GM19438 (cell line): Measurements from ENCODE around the gene F11.
"Not testable (repeated sequence)": the region's sequence is repeated elsewhere in the genome, so short reads cannot be mapped to it uniquely, and the experiment has no call there.

Experiments
- ATAC-seq: cut with Tn5 transposase; IDR thresholded peaks from one replicate; pipeline ENCODE4 v1.9.1; 2021; ENCODE audit warnings: low read depth; ENCODE audit not compliant: unreplicated experiment

Gene F11

DNA sequence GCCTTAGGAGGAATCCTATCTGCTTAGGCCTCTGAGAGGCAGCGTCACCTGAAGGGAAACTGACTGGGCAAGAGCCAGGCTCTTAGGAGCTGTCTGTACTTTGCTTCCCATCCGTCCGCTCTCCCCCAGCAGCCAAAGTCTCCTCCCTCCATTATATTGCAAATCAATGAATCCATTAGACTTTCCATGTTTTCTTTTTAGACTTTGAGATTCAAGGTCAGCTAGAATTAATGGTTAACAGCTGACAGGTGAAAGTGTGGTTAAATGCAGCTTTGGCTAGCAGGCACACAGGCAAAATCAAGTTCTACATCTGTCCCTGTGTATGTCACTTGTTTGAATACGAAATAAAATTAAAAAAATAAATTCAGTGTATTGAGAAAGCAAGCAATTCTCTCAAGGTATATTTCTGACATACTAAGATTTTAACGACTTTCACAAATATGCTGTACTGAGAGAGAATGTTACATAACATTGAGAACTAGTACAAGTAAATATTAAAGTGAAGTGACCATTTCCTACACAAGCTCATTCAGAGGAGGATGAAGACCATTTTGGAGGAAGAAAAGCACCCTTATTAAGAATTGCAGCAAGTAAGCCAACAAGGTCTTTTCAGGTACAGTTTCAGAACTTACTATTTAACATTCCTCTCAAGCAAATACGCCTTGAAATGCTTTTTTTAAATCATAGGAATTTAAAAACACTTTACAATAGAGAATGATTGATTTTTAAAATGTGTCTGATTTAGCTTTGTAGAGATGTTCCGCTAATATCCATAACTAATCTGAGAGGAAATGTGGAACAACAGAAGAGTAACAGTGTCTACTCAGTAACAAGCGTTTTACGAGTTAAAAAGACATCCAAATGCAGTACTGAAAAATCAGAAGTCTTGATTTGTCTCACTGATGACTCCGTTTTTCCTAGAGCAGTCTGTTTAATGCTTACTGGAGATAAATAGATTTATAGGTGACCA lies at the start of gene F11:
TSS of gene F11 (plus strand) at position 507 of the 970 bp plus-strand sequence. CDS start 948 bp downstream, outside the sequence.
- no peak for ATAC-seq

DNA sequence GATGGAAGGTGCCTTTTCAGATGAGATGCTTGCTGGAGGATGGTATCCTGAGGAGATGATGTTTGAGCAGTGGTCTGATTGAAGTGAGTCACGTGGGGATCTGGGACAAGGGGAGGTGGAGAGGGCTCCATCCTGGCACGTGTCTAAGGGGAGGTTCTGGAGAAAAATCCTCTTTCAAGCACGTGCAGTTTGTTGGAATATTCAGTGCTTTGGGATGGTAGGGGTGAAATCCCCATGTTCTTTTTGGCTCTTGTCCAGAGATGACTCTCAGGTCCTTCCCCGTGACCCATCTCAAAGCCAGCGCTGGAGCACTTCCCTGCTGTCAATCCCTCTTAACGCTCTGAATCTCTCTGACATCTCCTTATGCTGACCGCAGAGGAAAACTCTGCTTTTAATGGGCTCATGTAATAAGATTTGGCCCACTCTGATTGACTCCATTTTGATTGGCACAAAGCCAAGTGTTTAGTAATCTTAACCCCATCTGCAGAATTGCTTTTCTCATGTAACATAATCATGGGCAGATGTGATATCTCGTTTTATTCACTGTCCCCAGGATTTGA lies 49.4 kb upstream of the F11 start:
- ATAC-seq, result no peak

DNA sequence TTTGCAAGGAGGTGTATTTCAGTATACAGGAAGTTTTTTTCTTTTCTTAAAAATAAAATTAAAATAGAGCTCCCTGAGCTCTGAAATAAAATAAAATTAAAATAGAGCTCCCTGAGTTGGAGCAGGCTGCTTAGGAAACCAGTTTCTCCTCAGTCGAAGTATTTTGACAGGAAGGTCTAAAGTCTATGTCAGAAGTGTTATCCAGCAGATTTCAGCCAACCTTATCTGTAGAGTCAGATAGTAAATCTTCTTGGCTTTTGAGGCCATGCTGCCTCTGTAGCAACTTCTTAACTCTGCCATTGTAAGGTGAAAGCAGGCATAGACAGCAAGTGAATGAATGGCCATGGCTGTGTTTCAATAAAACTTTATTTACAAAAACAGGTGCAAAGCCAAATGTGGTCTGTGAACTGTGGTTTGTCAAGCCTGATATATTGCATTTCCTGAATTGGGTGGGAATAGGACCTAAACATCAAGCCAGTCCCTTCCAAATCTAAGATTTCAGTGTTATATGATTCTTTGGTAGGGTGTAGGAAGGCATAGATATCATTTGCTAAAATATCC lies 48.2 kb upstream of the F11 start:
- no peak for ATAC-seq

DNA sequence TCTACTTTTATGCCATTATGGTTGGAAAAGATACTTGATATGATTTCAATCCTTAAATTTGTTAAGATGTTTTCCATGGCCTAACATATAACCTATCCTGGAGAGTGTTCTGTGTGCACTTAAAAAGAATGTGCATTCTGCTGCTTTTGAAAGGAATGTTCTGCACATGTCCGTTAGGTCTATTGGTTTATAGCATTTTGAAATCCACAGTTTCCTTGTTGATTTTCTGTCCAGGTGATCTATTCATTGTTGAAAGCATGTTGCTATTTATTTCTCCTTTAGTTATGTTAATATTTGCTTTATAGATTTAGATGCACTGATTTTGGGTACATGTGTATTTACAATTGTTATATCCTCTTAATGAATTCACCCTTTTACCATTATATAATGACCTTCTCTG lies 44.4 kb upstream of the F11 start:
- ATAC-seq, result no peak

DNA sequence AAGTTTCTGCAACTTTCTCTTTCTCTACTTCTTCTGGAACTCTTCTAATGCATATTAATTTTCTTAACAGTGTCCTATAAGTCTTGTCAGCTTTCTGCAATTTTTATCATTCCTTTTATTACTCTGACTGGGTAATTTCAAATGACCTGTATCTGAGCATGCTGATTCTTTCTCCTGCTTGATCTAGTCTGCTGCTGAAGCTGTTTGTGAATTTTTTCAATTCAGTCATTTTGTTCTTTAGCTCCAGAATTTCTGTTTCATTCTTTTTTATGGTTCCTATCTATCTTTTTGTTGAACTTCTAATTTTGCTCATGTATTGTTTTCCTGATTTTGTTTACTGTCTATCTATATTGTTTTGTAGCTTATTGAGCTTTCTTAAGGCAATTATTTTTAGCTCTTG lies 40.1 kb upstream of the F11 start:
- no peak for ATAC-seq

DNA sequence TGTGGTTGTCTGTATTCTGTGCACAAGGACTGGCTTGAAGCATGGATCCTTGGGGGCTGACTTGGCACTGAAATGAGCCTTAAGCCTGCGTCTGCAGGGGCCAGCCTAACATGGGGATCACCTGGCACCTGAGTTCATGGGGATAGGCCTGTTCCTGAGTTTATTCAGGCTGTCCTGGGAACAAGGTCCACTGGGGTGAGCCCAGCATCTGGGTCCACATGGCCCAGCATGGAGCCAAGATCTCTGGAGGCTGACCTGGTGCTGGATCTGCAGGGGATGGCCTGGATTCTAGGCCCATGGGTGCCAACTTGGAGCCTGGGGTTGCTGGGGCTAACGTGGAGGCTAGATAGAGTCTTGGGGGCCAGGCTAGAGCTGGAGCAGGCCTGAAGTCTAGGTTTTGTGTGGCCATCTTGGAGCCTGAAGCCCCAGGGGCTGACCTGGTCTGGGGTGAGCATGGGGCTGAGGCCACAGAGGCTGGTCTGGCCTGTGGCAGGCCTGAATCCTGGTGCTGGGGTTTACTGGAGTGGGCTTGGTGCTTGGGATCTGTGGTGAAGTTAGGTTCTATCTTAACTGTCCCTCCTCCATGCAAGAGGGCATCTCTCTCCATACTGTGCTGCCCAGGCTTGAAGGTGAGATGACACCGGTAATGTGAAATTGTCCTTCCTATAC lies 39.3 kb upstream of the F11 start:
- no peak for ATAC-seq

DNA sequence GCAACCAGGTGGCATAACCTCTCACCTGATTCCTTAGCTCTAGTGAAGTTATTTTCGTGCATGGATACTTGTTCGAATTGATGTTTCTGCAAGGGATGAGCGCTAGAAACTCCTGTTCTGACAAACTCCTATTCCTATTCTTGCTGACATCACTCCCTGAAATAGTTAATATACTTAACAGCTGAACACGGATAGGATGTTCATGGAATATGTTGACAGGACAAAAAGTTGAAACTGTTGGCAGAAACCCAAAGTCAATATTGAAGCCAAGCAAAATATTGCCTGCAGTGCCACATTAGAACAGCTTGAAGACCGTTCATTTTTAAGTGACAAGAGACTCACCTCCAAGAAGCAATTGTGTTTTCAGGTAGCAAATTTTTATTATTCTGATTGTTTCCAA lies 38.8 kb upstream of the F11 start, which contains the start of gene KLKB1:
TSS of gene KLKB1 (plus strand) at position 287 of the 400 bp plus-strand sequence. CDS start 689 bp downstream, outside the sequence.
- ATAC-seq, result no peak

DNA sequence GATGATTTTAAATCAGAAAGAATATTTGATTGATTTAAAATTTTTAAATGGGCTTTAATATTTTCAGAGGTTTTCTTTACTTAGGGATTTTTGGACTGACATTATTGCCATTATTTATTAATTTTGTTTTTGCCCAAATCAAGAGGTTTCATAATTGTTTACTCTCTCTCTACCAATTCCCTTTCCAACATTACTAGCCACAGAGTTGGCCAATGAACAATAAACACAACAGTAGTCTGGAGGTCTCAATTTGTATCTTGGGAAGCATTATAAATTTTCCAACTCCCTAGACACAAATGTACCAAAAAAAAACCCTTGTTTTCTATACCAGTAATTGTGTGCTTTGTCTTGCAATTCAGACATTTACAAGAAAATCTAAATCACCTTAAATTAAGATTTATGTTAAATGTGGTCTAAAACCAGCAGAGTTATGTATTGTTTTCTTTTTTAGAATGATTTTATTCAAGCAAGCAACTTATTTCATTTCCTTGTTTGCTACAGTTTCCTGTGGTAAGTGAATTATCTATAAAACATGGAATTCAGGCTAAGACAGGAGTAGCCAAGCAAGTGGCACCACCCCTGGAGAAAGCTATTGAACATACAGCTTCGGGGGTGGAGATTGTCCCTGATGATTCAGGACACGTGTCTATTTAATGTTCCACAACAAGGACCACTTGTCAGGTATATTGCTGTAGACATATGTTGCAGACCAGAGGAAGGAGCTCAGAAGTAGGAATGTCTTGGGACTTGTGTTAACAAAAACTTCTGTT lies 38.1 kb upstream of the F11 start:
- ATAC-seq, result no peak

DNA sequence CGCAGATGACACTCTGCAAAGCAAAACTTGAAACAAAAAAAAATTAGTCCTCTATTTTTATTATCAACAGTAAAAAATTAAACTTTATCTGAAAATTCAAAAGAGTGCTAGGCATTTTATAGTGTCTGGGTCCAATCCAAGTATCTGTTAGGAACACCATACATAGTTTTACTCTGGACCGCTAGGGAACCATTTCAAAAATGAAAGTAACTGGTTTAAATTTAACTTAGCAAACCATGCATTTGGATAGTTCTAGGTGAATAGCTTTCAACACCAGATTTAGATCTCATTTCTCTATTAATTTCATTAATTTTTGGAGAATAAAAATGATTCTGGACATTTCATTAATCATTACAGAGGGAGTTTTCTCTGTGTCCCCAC lies 37.5 kb upstream of the F11 start:
- no peak for ATAC-seq

DNA sequence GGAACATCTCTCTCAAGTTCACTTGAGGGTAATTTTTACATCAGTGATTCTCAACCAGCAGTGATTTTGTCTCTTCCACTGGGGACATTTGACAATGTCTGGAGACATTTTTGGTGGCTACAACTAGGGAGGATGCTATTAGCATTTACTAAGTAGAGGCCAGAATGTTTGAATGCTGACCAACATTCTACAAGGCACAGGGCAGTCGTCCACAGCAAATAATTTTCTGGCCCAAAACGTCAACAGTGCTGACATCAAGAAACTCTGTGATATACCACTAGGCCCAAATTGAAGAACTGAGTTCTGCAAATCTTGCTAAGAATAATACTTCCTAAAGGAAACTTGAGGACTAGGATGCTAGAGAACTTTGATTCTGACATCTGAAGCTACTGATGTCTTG lies 31.6 kb upstream of the F11 start:
- ATAC-seq, result no peak

DNA sequence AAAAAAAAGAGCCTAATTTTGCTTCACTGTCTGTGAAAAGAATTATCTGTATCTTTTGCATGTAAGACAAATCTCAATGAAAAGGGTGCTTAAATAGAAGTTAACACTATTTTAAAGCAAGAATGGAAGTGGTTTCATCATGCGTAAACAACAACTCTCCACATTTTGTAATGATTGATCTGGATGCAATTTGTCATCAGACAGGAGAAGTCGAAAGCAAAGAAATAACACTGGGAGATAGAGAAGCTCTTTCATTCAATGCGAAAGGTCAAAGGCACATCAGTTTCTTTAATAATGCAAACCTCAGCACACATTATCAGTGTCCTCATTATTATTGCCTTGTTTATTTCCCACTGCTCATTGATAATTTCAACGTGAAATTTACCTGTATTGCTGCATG lies 29.9 kb upstream of the F11 start:
- ATAC-seq, result no peak

DNA sequence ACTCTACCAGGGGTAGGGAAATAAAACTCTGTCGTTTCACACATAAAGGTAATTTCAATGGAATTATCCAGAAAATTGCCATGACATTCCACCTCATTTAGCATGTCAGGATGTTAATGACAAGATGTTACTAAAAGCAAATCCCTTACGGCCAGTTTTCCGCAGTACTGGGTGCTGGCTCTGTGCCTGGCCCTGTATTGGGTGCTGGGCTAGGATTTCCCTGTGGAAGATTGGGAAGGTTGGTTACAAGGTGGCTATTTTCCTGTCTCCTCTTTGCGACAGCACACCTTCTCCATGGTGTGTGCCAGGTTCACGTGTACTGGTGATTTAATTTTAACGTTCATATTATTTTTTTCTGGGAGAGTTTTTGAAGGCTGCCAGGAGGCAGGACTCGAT lies 25.5 kb upstream of the F11 start:
- no peak for ATAC-seq

DNA sequence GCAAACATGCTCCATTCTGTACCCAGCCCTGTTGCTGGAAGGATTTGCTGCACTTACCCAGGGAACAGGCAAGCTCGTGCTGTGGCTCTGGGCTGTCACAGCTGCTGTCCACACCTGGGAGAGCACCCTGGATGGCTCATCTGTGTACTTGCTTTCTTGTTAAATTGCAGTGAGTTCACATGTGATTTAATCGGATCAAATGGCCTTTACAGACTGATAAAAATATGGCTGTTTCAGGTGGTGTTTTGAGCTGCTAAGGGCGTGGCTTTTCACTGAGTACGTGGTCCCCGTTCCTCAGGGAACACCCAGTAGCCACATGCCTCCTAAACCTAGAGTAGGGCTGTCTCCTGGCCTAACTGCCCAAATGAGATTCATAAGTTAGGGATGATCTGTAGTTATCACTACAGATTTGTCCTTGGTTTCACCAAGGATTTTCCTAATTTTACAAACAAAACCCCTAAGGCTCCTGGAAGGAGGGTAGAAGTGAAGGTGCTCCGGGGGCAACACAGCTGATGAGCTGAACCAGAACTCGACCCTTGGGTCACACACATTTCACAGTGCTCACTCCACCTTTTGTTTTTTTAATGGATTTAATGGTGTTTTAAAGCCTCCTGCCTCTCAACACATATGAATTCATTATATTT lies 25.0 kb upstream of the F11 start:
- no peak for ATAC-seq

DNA sequence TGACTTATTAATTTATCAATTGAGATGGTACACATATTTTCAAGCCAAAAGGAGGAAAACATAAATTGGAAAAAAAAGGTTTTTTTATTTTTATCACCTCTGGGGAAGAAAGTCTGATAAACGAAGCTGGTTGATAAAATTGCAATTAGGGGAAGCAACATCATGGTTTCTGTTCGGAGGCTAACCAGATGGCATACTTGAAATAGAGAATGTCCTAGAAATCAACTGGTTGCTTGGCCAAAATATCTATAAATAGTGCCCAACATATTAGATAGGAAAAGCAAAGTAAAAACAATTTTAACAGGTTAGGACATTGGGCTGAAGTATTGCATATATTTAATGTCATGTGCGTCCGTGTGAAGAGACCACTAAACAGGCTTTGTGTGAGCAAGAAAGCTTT lies 24.4 kb upstream of the F11 start:
- no peak for ATAC-seq

DNA sequence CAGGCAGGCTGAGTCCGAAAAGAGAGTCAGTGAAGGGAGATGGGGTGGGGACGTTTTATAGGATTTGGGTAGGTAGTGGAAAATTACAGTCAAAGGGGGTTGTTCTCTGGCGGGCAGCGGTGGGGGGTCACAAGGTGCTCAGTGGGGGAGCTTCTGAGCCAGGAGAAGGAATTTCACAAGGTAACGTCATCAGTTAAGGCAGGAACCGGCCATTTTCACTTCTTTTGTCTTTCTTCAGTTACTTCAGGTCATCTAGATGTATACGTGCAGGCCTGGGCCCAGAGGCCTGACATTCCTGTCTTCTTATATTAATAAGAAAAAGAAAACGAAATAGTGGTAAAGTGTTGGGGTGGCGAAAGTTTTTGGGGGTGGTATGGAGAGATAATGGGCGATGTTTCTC lies 24.0 kb upstream of the F11 start:
- ATAC-seq, result not testable (repeated sequence)

DNA sequence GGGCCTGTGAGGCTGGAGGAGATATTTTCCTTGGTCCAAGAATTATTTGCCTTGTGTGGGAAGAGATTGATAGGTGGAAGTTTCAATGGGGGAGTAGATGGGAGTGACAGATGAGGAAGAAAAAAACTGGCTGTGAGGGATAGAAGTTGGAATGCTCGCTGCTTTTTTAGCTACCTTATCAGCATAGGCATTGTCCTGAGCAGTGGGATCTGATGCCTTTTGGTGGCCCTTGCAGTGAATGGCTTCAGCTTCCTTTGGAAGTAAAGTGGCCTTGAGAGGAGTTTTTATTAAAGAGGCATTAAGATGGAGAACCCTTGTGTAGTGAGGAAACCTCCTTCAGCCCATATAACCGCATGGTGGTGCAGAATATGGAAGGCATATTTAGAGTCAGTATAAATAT lies 22.7 kb upstream of the F11 start:
- no peak for ATAC-seq

DNA sequence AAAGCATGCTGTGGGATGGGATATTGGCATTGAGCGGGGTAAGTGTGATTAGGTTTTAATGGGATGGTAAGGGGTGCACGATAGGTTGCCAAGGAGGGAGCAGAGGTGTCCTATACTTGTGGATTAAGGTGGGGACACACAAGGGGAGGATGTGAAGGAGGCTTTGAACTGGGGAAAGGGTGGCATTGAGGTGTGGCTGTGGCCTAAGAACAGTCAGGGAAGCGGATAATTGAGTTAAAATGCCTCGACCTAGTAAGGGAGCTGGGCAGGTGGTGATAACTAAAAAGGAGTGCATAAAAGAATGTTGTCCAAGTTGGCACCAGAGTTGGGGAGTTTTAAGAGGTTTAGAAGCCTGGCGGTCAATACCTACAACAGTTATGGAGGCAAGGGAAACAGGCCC lies 21.2 kb upstream of the F11 start:
- no peak for ATAC-seq

DNA sequence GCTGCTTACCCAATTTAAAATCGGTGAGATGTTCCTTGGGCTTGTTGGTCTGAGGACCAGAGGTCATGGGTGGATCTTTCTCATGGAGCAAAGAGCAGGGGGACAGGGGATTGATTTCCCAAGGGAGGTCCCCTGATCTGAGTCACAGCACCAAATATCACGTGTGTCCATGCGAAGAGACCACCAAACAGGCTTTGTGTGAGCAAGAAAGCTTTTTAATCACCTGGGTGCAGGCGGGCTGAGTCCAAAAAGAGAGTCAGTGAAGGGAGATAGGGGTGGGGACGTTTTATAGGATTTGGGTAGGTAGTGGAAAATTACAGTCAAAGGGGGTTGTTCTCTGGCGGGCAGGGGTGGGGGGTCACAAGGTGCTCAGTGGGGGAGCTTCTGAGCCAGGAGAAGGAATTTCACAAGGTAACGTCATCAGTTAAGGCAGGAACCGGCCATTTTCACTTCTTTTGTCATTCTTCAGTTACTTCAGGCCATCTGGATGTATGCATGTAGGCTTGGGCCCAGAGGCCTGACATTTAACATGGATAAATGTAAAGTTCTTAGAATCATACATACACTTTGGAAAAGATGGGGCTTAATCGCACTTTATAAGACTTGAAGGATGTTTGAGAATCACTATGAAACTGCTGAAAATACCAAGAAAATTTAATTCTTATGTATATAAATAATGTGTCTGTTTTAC lies 18.8 kb upstream of the F11 start:
- ATAC-seq, result not testable (repeated sequence)

DNA sequence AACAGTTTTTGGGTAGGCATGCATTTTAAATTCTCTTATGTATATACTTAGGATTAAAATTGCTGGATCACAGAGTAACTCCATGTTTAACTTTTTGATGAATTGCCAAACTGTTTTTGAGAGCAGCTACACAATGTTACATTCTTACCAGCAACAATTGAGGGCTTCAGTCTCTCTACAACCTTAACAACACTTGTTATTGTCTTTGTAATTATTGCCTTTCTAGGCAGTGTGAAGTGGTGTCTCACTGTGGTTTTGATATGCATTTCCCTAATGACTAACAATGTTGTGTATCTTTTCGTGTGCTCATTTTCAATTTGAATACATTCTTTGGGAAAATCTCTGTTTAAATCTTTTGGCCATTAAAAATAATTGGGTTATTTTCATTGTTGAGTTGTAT lies 17.3 kb upstream of the F11 start:
- no peak for ATAC-seq
